HG03439 (cell line): ENCODE measurements around the gene PLEKHA7.
"Not testable (repeated sequence)": the region's sequence is repeated elsewhere in the genome, so short reads cannot be mapped to it uniquely, and the experiment has no call there.

ENCODE experiments used
- ATAC-seq: cut with Tn5 transposase; IDR thresholded peaks from one replicate; pipeline ENCODE4 v1.9.1; 2021; ENCODE audit warnings: mild to moderate bottlenecking, moderate library complexity; ENCODE audit not compliant: unreplicated experiment

PLEKHA7 gene

GRCh38 chr11:17014321-17014832, at the start of gene PLEKHA7:
Gene PLEKHA7 (minus strand): TSS chr11:17014414. CDS start chr11:17014401, 13 bp downstream.
- ATAC-seq, result no peak

DNA sequence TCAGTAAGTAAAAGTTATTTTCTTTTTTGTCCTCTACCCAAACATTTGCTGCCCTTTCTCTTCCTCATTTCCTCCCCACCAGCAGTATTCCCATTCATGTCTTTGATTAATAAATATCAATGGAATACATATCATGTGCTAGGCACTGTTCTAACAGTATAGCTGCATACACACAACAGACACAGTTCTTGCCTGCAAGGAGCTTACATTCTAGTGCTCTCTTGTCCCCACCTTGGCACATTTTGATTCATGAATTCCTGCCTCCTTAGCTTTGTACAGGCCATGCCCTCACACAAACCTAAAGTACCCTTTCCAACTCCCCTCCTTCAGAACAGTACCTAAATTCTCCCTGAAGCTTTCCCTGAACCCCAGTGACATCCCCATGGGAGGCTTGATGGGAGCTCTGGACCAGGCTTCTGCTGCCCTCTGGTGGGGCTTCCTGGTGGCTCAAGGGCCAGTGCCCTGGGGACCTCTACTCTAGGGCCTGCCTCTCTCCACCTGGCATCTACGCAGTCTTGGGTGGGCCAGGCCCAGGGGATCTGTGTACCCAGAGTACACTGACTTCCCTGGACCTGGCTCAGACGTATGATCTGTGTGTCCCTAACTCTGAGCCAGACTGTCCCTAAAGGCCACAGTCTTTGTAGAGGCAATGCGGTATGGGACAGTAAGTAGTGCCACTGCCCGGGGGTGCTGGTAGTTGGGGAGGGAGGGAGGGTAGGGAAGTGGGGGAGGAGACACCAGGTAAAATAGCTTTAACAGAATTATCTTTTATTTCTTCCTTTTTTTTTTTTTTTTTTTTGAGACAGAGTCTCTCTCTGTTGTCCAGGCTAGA, 49.2 kb upstream of the PLEKHA7 start:
- no peak for ATAC-seq

- not testable (repeated sequence) for ATAC-seq
These were observed 36.9 kb upstream of the PLEKHA7 start for GRCh38 chr11:17051146-17051545.

- not testable (repeated sequence) for ATAC-seq
These were observed 34.3 kb upstream of the PLEKHA7 start for GRCh38 chr11:17048491-17048890.

DNA sequence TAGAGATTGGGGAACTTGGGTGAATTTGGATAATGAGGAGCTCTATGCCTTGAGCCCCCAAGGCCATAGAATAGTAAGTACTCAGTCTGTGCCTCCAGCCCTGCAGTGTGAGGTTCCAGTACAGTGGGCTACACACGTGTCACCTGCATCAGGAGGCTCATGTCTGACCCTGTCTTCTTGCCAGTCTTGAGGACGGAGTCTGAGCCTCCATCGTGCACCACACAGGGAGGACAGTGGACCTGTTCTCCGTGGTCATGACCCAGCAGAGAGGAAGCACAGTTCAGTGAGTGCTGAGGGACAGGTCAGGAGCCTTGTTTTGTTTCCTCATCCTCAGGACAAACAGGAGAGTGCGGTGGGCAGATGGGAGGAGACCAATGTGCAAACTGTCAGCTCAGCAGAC, 32.5 kb upstream of the PLEKHA7 start:
- no peak for ATAC-seq

DNA sequence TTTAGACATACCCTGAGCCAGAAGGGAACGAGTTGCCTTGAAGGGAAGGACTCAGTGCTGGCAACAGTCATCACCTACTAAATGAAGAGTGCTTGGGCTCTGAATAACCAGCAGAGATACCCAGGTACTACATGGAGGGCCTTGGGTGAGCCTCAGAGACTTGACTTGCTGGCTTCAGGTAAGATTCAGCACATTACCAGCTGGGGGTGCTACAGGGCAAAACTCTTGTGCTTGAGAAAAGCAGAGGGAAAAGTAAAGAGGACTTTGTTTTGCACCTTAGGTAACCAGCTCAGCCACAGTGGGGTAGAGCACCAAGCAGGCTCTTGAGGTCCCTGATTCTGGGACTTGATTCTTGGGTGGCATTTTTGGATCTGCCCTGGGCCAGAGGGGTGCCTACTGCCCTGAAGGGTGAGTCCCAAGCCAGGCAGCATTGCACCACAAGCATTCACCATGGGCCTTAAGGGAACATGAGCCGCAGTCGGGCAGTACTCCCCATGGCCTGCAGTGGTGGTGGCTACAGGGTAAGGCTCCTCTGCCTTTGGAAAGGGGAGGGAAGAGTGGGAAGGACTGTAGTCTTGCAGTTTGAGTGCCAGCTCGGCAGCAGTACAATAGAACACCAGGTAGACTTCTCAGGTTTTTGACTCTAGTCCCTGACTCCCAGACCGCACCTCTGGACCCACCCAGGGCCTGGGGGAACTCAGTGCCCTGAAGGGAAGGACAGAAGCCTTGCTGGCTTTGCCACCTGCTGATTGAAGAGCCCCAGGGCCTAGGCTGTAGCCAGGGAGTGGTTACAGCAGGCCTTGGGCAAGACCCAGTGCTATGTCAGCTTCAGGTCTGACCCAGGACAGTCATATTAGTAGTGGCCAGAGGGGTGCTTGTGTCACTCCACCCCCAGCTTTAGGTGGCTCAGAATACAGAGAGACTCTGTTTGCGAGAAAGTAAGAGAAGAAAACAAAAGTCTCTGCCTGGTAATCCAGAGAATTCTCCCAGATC, 22.7 kb upstream of the PLEKHA7 start:
- no peak for ATAC-seq

DNA sequence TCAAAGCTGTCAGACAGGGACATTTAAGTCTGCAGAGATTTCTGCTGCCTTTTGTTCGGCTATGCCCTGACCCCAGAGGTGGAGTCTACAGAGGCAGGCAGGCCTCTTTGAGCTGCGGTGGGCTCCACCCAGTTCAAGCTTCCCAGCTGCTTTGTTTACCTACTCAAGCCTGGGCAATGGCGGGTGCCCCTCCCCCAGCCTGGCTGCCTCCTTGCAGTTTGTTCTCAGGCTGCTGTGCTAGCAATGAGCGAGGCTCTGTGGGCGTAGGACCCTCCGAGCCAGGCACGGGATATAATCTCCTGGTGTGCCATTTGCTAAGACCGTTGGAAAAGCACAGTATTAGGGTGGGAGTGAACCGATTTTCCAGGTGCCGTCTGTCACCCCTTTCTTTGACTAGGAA, 19.8 kb upstream of the PLEKHA7 start:
- not testable (repeated sequence) for ATAC-seq

GRCh38 chr11:17026487-17027082, 12.4 kb upstream of the PLEKHA7 start:
- no peak for ATAC-seq

DNA sequence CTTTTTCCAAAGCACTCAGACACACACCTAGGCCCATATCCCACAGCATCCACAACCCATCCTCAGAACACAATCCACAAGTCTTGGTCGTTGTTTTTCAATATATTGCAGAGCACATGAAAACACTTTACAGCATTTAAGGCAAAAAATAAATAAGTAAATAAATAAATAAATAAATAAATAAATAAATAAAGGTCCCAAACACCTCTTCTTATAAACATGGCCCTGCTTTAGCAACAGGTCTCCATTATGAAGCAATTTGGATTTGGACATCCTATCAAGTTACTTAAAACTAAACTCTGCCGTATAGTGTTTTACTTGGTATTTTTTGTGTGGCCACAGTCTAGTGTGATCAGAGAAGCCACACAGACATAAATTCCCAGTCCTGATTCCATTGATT, 10.7 kb upstream of the PLEKHA7 start:
- ATAC-seq, result no peak

- no peak for ATAC-seq
These were observed 7.3 kb upstream of the PLEKHA7 start for GRCh38 chr11:17021511-17021910.

DNA sequence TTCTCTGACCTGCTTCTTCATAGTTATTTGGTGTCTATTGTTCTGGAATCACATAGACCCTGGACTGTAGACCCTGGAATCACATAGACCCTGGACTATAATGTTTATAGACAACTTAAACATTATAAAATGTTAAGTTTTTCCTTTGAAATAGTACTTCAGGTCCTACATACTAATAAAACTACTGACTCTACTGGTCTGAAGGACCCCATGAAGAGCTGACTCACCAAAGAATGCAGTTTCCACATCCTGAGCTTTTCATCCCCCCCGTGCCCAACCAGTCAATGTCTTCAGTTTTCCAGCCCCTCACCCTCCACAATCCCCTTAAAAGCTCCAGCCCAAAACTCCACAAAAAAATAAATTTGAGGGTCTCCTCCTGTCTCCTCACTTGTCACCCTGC, 6.6 kb upstream of the PLEKHA7 start:
- ATAC-seq, result no peak

- no peak for ATAC-seq
These were observed 5.0 kb upstream of the PLEKHA7 start for GRCh38 chr11:17019232-17019631.

- ATAC-seq, result no peak
These were observed 1.5 kb upstream of the PLEKHA7 start for GRCh38 chr11:17015627-17016126.

GRCh38 chr11:17014833-17015626, 816 bp upstream of the PLEKHA7 start:
- no peak for ATAC-seq

DNA sequence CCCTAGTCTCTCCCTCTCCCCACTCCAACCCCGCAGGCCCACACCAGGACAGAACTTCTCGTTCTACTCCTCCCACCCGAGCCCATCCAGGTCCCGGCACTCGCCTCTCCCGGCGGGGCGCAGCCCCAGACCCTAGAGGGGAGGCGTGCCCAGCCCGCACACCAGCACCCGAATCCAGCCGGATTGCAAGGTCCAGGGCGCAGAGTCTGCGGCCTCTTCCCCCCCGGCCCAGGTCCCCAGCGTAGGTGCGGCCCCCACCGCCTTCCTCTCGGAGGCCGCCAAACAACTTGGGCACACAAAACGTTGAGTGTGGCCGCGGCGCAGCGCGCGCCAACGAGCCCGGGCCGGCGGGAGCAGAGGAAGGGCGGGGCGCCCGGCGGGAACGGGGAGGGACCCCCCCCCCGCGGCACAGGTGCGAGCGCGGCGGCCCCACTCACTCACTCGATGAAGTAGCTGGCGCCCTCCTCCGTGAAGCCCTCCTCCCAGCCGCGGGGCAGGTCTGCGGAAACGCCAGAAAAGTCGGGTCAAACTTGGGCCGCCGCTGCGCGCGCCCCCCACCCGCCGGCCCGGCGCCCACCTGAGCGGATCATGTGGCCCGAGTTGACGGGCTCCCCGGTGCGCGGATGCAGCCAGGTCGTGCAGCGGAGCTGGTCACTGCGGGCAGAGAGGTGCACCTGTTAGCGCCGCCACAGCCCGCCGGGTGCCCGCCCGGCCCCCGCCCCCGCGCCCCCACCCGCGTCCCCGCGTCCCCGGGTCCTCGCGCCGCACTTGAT, 480 bp downstream of the PLEKHA7 start:
- ATAC-seq, result no peak

GRCh38 chr11:17012712-17013547, 1.3 kb downstream of the PLEKHA7 start:
- ATAC-seq, result no peak

DNA sequence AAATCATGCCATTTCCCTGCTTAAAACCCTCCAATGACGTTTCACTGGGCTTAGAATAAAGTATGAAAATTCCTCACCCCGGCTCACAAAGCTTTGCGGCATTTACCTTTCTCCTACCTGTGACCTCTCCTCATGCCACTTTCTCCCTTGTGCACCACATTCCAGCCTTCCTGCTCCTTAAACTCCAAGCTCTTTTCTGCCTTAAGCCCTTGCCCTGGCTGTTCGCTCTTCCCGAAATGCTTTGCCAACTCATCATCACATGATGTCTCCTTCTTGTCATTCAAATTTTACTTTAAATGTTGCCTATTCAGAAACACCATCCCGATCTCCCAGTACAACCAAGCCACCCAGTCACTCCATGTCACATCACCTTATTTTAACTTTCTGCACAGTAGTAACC, 2.0 kb downstream of the PLEKHA7 start:
- no peak for ATAC-seq

- no peak for ATAC-seq
These were observed 3.3 kb downstream of the PLEKHA7 start for GRCh38 chr11:17010851-17011420.
